ENCODE measurements around the gene MAP2K4.
"Not testable (repeated sequence)": the region's sequence is repeated elsewhere in the genome, so short reads cannot be mapped to it uniquely, and the experiment has no call there.

Gene MAP2K4

GRCh38 chr17:12094336-12094735 is 73.7 kb downstream of the MAP2K4 start:
- DNase-seq (ENCODE audit: low spot score), result no peak

GRCh38 chr17:12095522-12095921 is 74.8 kb downstream of the MAP2K4 start:
- no peak for DNase-seq (ENCODE audit: low spot score)

DNA sequence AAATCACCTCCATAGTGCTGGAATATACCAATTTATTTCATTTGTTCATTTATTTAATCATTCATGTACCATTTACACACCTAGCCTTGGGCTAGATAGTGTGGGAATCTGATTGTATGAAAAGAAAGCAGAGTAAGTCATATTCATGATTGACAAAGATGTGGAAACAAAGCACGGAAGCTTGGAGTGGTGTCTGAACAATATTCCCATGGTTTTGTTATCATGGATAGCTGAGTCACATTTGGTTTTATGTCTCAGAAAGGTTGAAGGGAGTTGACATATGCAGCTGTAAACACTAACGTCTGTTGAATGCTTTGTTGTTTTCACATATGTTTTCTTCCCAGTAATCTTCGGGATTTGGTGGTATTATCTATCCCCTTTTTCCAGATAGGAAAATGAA is 76.6 kb downstream of the MAP2K4 start:
- no peak for DNase-seq (ENCODE audit: low spot score)

GRCh38 chr17:12098568-12098967 is 77.9 kb downstream of the MAP2K4 start:
- DNase-seq (ENCODE audit: low spot score), result no peak

GRCh38 chr17:12099412-12099811 is 78.7 kb downstream of the MAP2K4 start:
- no peak for DNase-seq (ENCODE audit: low spot score)

DNA sequence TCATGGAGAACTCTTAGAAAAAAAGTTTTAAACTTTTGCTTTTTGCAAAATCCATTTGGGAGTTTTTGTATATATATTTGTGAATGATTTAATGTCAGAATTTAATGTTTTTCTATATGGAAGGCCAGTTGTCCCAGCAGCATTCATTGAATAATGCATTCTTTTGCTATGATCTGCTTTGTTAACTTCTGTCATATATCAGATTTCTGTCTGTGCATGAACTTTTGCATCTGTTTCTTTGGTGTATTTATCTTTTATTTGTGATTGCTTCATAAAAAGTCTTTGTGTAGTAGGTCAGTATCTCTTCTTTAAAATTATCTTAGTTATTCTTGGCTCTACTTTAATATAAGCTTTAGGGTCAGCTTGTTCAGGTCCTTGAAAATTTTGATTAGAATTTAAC is 84.2 kb downstream of the MAP2K4 start:
- DNase-seq (ENCODE audit: low spot score), result no peak

- no peak for DNase-seq (ENCODE audit: low spot score)
Observed at GRCh38 chr17:12107905-12108304, 87.2 kb downstream of the MAP2K4 start.

- no peak for DNase-seq (ENCODE audit: low spot score)
Observed at GRCh38 chr17:12110906-12111305, 90.2 kb downstream of the MAP2K4 start.

GRCh38 chr17:12113156-12113555 is 92.5 kb downstream of the MAP2K4 start:
- no peak for DNase-seq (ENCODE audit: low spot score)

DNA sequence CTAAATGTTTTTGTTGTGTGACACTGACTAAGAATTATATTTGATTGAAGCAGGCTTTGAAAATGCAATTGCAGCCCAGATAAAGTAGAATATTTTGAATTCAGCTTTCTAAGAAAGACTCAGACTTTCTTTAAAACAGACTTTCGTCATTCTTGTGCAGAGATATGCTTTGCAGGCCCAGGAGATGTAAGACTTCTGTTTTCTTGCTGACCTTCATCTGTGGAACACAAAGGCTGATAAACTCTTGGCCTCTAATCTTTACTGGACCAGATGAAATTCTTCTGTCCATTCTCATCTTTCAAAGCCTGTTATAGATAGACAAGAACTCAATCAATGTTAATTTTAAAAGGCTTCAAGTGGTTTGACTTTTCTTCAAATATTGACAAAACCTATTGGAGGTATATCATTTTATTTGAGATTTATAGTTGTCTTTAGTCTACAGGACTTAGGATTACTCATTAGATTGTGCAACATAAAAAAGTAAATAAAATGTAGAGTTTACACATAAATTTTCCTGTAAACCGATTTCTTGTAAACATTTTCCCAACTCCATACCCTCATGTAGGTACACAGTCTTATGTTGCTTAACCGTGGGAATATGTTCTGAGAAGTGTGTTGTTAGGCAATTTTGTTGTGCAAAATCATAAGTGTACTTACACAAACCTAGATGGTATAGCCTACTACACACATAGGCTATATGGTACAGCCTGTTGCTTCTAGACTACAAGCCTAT is 94.2 kb downstream of the MAP2K4 start:
- DNase-seq (ENCODE audit: low spot score), result no peak

DNA sequence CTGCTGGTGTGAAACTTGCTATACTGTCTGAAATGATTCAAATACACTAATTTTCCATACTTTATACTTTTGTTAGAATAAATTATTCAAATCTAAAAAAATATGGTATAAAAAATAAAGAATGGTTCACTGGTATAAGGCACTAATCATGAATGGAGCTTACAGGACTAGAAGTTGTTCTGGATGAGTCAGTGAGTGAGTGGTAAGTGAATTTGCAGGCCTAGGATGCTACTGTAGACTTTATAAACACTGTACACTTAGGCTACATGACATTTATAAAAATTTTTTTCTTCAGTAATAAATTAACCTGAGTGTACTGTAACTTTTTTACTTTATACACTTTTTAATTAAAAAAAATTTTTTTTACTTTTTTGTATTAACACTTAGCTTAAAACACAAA is 95.5 kb downstream of the MAP2K4 start:
- no peak for DNase-seq (ENCODE audit: low spot score)

GRCh38 chr17:12118617-12119016 is 97.9 kb downstream of the MAP2K4 start:
- DNase-seq (ENCODE audit: low spot score), result no peak

- no peak for DNase-seq (ENCODE audit: low spot score)
Observed at GRCh38 chr17:12122075-12122474, 101.4 kb downstream of the MAP2K4 start.

DNA sequence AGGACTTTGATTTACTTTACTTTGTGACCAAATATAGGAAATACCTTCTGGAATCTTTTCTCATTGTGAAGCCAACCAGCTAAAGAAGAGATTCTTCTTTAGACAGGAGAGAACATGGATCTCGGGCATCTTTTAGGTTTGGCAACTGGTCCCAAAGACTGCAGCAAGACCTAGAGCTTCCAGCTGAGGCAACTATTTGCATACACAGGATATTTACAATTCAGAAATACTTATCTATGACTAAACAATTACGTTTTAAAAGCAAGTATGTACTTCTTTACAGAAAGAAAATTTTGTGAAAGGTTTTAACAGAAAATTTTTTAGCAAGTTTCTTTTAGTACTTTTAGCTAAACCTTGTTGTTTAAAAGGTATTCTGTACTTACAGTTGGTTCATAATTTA is 106.5 kb downstream of the MAP2K4 start:
- DNase-seq (ENCODE audit: low spot score), result no peak

- no peak for DNase-seq (ENCODE audit: low spot score)
Observed at GRCh38 chr17:12127667-12128066, 107.0 kb downstream of the MAP2K4 start.

GRCh38 chr17:12128946-12129345 is 108.3 kb downstream of the MAP2K4 start:
- no peak for DNase-seq (ENCODE audit: low spot score)

GRCh38 chr17:12133183-12133582 is 112.5 kb downstream of the MAP2K4 start:
- no peak for DNase-seq (ENCODE audit: low spot score)

GRCh38 chr17:12134101-12134500 is 113.4 kb downstream of the MAP2K4 start:
- no peak for DNase-seq (ENCODE audit: low spot score)

DNA sequence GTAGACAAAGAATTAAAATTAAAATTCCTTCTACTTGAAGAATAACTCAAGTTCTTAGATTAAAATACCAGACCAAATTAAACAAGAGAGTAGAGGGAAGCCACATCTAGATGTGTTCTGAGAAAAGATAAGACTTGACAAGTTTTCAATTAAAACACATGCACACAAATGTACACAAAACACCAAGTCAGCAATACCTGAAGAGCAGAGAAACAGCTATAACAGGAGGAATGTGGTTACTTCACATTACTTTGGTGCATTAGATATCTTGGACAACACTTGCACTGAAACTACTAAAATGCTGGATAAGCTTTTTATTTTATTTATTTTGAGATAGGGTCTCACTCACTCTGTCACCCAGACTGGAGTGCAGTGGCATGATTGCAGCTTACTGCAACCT is 113.9 kb downstream of the MAP2K4 start:
- no peak for DNase-seq (ENCODE audit: low spot score)

- no peak for DNase-seq (ENCODE audit: low spot score)
Observed at GRCh38 chr17:12136243-12136642, 115.6 kb downstream of the MAP2K4 start.

- DNase-seq (ENCODE audit: low spot score), result no peak
Observed at GRCh38 chr17:12136646-12137045, 116.0 kb downstream of the MAP2K4 start.

GRCh38 chr17:12137859-12138258 is 117.2 kb downstream of the MAP2K4 start:
- DNase-seq (ENCODE audit: low spot score), result no peak

GRCh38 chr17:12140685-12141084 is 120.0 kb downstream of the MAP2K4 start:
- DNase-seq (ENCODE audit: low spot score), result no peak

GRCh38 chr17:12162187-12162586 is 141.5 kb downstream of the MAP2K4 start:
- not testable (repeated sequence) for DNase-seq (ENCODE audit: low spot score)

Data from CD4-positive, alpha-beta T cell treated with Interleukin-15 for 4 hours (primary cell).